SW480 (cell line): ENCODE data around the gene DMRTB1.

Experiments
- DNase-seq: peaks from one replicate; pipeline ENCODE4 v3.0.0-alpha.2; 2016; ENCODE audit warnings: low spot score

The DMRTB1 gene

DNA sequence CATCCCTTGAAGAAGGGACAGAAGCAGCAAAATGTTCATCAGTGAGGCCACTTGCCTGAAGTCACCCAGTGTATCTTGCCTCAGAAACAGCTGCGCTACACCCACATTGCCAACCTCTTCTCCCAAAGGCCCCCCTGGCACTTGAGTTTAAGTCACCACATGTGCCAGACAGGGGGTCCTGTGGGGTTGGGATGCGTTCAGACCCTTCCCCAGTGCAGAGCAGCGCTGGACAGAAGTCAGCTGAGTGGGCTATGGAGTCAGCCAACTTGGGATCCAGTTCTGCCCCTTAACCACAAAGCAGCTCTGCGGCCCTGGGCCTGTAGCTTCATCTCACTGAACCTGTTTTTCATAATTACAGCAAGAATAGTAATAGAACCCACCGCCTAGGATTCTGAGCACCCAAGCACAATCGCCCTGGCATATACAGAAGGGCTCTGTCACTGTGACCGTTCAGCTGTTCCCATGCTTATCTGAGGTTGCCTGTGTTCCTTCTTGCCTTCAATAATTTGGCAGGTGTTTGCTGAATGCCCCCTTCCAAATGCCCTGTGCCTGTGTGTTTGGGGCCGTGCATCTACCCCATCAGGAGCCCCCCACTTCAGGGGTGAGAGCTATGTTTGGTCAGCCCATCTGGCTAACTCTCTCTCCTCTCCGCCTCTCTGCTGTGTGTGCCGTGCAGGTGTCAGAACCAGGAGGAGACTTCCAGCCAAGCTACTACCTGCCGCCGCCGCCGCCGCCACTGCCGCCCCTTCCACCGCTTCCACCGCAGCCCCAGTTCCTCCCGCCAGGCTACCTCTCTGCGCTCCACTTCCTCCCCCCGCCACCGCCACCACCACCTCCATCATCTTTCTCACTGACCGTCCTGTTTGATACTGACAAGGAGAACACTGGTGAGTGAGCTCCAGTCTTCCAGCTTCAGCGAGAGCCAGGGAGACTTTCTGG is 5.0 kb downstream of the DMRTB1 start:
- DNase-seq = no peak

DNA sequence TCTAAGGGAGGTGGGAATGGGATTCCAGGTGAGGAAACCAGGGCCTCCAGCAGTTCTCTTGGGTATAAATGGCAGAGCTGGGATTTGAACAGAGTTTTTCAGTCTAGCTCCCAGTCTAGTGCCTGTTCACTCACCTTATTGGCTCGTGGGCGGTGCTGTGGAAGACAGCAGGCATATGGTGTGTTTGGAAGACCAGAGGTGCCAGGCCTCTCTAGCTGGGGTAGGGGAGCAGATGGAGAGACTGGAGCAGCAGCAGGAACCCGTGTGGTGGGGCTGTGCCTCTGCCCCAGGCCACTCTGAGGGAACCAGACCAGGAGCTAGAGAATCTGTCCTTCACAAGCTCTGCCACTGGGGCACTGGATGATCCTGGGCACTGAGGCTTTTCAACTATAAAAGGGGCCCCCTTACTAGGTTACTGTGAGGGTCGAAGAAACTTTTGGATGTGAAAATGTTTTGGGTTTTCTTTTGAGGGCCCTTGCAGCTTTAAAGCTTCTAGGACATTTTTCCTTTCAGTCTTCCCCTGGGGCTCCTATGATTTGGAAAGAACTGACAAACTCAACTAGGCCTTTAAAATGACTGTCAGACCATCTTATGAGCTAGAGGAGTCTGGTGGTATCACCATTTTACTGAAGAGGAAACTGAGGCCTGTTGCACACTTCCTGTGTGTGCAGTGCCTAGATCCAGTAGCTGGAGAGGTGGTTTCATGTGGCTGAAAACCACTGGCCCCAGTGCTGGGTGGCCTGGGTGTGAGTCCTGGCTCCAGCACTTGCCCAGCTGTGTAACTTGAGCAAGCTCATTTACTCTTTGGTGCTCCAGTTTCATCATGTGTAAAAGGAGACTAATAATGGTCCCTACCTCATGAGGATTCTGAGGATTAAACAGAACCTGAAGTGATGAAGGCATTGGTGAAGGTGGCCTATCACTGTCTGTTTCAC is 6.1 kb downstream of the DMRTB1 start:
- no peak for DNase-seq

DNA sequence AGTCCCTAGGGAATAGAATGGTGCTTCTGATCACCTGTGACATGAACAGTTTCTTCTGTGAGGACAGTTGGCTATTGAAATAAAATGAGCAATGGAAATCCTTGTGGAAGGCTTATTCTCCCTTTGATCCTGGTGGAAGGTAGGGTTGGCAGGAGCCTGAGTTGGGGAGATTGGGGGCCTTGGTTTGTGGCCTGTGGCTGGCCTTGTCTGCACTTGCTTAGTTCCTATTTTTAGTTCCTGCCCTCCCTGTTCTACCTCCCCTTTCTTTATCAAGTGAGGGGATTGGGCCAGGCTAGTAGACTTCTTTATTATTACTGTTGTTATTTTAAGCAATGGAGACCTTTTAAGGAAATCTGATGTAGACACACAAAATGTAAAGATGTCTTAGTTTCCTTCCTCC is 8.2 kb downstream of the DMRTB1 start:
- no peak for DNase-seq

DNA sequence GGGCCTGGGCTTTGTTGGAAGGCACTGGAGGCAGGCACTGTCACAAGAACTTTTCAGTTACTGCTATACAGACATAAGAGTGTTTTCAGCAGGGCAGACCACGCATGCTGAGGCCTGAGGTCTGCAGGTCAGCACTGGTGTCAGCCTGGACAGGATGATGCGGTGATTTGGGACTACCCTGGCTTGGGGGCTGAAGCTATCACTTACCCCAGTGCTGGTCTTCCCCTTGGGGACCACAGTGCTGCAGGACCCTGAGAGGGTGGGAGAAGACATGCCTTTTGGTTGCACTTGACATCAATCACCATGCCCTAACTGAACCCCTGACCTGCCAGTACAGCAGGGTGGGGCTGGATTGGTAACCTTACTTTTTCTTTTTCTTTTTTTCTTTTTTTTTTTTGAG is 9.2 kb downstream of the DMRTB1 start:
- DNase-seq = no peak

DNA sequence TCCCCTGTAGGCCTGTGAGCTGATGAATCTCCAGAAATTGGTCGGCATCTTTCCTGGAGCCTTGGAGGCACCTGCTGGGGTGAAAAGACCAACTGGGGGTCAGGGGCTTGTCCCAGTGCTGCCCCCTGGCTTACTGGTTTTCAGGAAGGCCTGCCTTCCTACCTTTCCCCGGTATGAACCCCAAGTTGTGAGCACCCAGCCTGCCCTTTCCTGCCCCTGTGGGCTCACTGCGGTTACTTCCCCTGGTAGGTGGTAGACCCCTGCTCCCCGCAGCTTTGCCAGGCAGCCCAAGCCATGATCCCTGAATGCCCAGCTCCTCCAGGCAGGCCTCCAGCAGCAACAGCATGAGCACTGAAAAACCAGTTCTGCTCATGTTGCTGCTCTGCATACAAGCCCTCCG is 10.2 kb downstream of the DMRTB1 start:
- no peak for DNase-seq

DNA sequence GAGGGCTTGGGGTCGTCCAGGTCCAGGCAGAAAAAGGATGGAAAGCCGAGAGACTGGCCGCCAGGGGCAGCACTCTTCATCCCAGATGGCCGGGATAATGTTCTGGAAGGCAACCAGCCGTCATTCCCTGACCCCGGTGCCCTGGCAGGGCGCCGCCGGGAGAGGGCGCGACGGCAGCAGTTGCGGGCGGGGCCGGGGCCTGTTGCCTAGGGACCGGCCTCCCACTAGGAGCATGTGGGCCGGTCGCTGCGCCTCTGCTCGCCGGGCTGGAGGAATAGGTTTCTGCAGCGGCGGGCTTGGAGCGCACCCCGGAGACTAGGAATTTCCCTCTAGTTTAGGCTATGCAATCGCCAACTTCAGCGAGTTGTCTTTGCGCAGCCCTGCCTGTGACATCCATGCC is 11.0 kb downstream of the DMRTB1 start:
- no peak for DNase-seq

DNA sequence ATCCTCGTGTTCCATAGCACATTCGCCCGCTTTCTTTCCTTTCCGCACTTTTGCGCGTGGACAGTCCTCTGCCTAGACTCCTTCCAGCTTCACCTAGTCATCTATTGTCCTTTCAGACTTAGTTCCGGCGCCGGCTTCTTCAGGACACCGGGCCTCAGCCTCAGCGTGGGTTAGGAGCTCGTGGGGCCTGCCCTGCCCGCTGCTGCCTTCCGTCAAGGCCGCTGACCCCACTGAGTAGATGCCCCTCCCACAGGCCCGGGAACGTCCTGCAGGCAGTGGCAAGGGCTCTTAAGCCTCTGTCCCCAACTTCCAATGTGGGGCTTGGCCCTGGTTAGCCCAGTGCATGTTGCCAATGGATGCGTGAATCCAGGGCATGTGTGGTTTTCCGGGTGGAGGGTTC is 11.4 kb downstream of the DMRTB1 start:
- no peak for DNase-seq

DNA sequence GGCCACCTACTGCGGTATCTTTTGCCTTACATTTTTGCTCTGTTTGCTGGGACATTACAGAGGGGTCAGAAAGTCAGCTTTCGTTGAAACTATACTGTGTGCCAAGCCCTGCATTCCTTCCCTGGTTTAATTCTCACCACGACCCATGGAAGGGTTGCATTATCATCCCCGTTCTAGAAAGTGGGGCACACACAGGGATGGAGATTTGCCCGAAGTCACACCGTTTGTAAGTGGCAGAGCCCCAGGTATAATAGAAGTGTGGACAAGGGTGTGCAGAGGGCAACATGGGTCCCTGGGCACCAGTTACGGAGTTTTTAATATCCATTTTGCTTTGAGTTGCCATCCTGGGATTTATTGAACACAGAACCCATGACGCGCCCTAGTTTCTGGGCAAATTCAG is 11.8 kb downstream of the DMRTB1 start:
- DNase-seq = no peak

DNA sequence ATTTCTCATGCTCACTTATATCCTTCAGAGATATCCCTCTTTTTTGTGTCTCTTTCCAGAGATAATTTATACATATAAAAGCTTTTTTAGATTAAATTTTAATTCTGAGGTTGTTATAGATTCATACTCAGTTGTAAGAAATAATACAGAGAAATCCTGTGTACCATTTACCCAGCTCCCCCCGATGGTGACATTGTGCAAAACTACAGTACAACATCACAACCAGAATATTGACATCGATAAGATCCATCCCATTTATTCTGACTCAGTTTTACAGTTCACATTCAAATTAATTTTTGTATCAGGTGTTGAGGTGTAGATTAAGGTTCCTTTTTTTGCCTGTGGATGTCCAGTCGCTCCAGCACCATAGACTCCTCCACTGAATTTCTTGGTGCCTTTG is 14.3 kb downstream of the DMRTB1 start:
- DNase-seq = no peak

DNA sequence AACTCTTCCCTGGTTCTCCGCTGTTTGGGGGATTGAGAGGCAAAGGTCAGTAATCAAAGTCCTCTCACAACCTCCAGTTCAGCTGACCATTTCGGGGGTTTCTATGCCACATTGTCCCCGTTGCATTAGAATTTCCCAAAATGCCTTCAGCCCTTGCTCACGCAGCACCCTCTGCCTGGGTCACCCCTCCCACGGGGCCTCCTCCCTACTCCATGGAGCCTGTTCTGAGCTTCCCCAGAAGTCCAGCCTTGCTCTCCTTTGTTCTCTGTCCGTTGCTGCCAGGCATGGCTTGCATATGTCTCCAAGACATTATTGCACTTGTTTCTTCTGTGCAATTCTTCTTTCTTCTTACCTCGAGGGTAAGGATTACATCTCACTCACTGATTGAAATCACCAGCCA is 16.5 kb downstream of the DMRTB1 start:
- DNase-seq = no peak

DNA sequence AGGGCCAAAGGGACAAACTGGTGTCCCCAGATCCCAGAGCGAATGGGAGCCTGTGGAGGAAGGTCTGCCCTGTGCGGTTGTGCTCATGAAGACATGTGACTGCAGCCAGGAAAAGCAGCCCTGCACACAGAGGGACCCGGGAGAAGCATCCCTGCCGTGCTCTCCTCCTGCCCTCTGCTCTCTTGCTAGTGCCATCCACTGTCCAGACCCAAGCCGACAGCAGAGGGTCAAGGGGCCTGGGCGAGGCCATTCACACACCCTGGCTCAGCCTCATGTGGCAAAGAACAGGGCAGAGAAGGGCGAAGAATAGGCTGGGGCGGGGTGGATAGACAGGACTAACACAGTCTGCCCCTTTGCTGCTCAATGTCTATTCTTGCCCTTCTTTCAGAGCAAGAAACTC is 17.4 kb downstream of the DMRTB1 start:
- no peak for DNase-seq

DNA sequence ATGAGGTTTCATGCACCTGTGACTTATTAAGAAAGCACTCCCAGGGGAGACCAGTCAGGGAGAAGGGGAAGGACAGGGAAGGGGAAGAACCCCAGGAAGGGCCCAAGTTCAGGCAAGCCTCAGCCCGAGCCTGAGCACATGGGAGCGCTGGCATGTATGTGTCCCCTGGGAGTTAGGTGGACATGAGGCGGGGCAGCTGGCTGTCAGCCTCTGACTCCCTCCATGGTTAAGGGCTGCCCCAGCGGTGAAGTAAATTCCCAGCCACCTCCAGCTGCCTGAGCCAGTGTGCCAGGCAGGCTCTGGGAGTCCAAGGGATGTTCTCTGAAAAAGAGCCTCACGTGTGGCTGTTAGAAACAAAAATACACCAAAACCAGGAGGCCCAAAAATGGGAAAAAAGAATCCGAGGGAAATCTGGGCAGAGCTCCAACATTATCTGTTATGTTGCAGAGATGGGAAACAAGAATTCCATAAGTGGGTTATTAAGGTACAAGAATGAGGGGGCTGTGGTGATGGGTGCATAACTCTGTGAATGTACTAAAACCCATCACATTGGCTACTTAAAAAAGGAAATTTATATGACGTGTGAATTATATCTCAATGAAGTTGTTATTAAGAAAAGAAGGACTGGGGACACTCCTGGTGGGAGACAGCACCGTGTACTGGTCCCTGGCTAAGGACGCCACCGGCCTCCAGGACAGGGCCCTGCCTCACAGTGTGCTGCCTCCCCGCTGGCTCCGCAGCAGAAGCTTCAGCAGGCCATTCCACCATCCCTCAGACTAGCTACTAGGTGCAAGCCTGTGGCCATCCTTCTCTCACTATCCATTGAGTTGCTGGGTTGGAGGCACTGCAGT is 18.7 kb downstream of the DMRTB1 start:
- DNase-seq = no peak

DNA sequence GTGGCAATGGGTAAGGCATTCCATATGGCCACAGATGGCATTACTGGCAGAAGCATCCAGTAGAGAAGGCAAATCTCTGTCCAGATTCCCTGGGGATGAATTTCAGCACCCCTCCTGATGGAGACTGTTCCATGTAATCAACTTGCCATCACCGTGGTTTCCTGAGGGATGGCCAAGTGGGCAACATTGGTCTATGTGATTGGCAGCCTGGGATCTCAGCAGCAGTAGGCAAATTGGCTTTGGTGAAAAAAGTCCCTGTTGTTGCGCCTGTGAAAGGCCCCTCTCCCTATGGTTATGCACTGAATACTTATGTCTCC is 19.3 kb downstream of the DMRTB1 start:
- DNase-seq = no peak

DNA sequence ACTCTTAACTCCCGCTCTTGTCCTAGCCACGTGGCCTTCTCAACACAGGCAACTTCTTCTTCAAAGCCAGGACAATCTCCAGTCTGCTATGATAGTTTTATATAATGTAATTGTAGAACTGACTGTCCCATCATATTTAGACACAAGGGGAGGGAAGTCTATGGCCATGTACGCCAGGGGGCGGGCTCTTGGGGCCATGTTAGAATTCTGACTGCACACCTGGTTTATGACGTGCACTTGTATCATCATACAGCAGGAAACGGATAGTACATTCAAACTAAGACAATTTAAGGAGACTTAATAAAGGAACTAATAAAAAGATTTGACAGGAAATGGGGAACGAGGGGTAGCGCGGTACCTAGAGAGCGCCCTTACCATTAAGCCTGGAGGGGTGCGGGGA is 21.5 kb downstream of the DMRTB1 start:
- DNase-seq = no peak

DNA sequence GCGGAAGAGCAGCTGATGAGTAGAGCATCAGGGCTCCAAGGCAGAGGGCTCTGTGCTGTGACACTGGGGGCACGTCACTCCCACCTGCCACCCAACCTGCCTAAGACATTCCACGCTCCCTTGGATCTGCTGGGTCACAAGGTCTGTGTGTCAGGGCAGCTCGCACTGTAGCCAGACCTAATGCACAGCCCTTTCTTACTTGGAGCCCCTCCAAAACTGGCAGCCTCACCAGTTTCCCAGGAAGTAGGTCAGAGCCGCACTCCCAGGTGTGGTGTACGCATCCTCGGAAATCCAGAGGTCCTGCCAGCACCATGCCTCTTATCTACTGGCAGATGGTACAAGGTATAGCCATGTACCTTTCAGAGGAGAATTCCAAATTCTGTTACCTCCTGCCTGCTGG is 22.3 kb downstream of the DMRTB1 start:
- DNase-seq = no peak

DNA sequence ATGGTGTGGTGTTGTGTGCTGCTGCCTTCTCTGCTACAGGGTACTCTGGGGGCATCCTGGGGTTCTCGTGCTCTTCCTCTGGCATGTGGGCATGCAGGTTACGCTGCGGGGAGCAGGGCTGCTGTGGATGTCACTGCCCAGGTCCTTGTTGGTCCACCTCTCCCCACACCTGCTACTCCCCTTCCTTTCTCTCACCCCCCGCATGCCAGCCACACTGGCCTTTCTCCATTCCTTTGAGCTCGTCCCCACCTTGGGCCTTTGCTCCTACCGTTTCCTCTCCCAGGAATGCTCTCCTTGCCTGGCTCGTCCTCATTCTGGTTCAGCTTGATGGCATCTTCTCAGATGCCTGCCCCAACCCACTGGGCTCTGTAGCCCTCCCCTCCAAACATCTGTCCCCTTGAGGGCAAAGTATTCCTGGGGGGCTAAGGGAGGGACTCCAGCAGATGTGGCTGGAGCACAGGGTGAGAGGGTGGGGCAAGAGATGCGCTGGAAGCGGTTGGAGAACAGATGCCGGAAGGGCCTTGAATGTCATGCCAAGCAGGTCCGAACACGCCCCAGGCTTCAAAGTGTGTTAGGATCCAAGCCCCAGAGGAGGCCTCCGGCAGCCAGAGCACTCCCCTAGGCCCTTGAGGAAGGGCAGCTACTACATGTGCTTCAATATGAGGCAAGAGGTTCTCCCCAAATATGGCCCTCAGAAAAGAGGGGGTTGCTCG is 23.4 kb downstream of the DMRTB1 start:
- peak; percentile 26 for DNase-seq

DNA sequence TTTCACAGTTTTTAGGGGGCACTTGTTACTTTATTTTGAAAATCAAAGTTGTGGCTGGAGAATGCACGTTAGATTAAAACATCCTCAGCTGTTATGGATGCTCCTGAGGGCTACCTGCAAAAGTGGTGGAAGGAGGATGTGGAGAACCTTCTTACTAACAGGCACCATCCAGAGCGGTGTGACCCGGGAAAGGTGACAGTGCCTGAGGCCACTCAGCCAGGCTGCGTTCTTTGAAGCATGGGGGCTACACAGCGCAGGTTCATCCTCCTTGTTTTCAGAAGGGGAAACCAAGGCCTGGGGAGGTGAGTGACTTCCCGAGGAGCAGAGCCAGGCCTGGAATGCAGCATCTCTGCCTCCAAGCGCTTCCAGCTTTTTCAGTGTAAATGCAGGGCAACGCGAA is 24.0 kb downstream of the DMRTB1 start:
- no peak for DNase-seq

DNA sequence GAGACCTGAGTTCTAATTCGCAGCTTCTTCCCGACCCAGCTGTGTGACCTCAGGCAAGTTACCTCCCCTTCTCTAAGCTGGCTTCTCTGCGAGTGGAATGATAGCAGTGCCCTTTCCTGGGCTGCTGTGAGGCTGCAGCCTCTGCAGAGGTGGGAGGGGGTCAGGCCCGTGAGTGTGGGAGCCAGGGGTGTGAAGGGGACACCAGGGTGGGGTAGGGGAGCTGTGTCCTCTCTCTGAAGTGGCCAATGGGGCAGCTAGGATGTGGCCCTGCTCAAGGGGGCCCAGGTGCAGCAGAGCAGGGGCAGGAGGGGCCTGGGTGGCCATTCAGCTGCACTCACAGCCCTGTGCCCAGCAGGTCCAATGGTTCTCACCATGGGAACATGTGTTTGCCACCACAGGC is 24.5 kb downstream of the DMRTB1 start:
- DNase-seq = no peak

DNA sequence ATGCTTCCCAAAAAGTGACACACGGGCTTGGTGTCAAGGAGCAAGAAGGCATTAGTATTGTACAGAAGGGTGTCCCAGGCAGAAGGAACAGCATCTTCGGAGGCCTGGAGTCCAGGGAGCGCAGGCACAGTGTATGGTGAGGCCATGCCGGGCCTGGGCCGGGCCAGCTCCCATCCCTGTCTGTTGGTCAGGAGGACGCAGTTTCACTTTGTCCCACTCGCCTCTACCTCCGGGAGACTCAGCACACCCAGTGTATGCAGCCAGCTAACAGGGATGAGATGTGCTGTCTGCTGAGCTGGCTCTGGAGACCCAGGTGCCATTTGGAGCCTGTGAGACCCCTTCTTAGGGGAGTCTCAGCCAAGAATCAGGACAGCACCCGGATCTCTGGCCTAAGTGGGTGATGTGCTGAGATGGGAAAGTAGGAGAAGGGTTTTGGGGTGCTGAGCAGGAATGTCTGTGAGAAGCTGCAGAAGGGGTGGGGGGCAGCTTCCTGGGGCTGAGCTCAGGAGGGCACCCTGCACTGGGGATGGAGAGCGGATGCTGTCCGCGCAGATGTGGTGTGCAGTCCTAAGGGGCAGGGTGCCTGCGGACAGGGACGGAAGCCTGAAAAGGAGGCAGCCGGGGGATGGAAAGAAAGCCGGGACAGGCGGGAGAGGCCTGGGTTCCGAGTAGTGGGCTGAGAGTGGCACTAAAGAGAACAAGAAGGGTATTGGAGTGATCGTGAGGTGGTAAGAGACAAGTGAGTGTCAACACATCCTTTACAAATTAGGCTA is 25.7 kb downstream of the DMRTB1 start:
- DNase-seq = no peak

DNA sequence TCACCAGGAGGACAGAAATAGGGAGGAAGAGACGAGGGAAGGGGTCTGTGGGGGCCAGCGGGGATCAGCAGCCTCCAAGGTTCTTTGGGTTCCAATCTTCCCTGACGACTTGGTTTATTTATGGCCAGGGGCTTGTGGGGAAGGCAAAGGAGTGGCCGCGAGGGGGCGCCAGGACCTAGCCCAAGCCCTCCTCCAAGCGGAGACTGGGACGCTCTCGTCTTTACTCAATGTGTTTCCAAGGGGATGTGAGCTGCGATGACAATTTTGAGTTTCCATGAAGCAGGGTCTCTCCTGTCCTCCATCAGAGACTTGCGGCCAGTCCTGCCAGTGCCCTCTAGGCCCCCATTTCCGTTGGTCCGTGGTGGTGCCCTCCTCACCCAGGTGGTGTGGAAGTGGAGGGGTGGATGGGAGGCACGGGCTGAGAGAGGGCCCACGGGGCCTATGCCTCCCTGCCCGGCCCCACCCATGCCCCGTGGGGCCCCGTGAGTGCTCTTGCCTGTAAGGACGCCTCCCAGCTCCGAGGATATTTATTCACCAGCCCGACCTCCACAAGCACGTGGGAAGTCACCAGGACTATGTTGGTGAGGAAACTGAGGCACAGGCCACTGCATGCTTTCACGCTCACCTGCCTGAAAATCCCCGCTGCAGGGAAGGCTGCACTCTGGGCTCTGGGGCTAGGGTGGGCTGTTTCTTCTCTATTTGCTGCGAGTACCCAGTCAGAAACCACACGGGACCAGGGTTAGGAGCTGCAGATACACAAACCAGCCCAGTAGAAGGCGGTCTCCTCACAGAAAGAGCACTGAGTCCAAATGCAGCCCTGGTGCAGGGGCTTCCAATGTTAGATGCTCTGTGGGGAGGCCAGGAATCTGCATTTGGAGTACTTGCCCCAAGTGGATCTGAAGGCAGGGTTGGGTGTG is 26.5 kb downstream of the DMRTB1 start:
- peak; percentile 66 for DNase-seq
